Fibroblast of lung (primary cell): Measurements from ENCODE around the gene DTX2.
"Not testable (repeated sequence)": the region's sequence is repeated elsewhere in the genome, so short reads cannot be mapped to it uniquely, and the experiment has no call there.

Experiments used
- EZH2 ChIP-seq: IDR thresholded peaks from 2 replicates; pipeline ENCODE4 v1.5.1; 2012; ENCODE audit warnings: low read length, control low read depth, mild to moderate bottlenecking; ENCODE audit errors: missing control alignments
- TF ChIP-seq, protein P1 (sequence below), 2 donors: IDR thresholded peaks in 1 of 2; conservative IDR thresholded peaks in 1 of 2; 1 replicate in 1 of 2; 2 replicates in 1 of 2; pipeline ENCODE4 v1.5.1; 2011 to 2012; ENCODE audit warnings: low read length in 2 of 2, control low read depth in 1 of 2, inconsistent platforms in 1 of 2, low read depth in 1 of 2, mild to moderate bottlenecking in 1 of 2

DNA sequence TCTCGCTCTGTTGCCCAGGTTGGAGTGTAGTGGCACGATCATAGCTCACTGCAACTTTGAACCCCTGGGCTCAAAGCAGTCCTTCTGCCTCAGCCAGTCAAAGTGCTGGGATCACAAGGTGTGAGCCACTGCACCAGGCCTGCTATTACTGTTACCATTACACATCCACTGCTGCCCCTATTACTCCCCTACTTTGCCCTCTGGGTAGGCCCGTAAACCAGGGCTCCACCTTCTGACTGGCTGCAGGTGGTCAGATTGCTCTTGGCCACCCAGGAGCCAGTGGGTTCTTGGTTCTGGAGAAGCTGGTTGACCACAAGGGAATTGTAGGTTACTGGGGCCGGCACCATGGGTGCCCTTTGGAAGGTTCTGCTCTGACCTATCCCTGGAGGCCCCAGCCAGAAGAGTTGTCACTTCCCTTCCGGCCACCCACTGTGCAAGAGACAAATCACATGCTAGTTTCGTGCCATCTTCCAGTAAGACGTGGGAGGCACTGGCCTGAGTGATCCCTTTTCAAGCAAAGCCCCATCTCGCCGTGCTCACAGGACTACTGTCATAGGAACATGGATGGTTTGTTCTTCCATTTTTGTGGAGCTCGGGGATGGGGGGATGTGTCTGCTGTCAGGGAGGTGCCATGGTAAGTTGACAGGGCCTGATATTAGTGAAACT is 10.2 kb downstream of the DTX2 start:
- TF ChIP-seq, protein P1, sequence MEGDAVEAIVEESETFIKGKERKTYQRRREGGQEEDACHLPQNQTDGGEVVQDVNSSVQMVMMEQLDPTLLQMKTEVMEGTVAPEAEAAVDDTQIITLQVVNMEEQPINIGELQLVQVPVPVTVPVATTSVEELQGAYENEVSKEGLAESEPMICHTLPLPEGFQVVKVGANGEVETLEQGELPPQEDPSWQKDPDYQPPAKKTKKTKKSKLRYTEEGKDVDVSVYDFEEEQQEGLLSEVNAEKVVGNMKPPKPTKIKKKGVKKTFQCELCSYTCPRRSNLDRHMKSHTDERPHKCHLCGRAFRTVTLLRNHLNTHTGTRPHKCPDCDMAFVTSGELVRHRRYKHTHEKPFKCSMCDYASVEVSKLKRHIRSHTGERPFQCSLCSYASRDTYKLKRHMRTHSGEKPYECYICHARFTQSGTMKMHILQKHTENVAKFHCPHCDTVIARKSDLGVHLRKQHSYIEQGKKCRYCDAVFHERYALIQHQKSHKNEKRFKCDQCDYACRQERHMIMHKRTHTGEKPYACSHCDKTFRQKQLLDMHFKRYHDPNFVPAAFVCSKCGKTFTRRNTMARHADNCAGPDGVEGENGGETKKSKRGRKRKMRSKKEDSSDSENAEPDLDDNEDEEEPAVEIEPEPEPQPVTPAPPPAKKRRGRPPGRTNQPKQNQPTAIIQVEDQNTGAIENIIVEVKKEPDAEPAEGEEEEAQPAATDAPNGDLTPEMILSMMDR (conservative IDR thresholded peaks at IDR 0.05 in 1 of 2, IDR thresholded peaks at IDR 0.05 in 1 of 2; ENCODE audit: low read depth in 1 of 2, low read length in 2 of 2), result not testable (repeated sequence)
- TF ChIP-seq EZH2, result not testable (repeated sequence)
